Femur (tissue), 1 donor: Measurements from ENCODE around the gene ORAI2.
"Not testable (repeated sequence)": the region's sequence is repeated elsewhere in the genome, so short reads cannot be mapped to it uniquely, and the experiment has no call there.

ENCODE experiments used
- DNase-seq: peaks from one replicate; pipeline ENCODE4 v3.0.0-alpha.2; 2017

The ORAI2 gene

DNA sequence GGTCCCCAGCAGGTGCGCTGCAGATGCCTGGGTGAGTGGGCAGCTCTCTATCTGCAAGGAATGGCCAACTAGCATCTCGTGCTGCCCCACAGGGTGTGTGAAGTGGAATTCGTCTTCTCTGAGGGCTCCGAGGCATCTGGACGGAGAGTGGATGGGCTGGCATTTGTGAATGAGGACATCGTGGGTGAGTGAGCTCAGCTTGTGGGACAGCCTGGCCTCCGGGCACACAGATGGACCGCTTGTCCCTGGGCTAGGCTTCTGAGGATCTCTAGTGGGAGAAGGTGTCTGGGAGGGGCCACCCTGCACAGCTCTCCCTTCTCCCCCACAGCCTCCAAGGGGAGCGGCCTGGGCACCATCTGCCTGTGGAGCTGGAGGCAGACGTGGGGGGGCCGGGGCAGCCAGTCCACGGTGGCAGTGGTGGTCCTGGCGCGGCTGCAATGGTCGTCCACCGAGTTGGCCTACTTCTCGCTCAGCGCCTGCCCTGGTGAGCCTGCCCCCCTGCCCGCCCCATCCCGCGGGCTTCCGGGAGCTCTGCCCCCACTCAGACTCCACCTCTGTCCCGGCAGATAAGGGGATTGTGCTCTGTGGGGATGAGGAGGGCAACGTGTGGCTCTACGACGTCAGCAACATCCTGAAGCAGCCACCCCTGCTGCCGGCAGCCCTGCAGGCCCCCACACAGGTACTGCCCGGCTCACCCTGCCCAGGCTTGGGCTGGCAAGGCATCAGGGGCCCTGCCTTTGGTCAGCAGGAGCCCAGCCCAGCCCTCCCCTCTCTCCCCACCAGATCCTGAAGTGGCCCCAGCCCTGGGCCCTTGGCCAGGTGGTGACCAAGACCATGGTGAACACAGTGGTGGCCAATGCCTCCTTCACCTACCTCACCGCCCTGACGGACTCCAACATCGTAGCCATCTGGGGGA, 39.0 kb downstream of the ORAI2 start:
- peak; percentile 24 for DNase-seq

DNA sequence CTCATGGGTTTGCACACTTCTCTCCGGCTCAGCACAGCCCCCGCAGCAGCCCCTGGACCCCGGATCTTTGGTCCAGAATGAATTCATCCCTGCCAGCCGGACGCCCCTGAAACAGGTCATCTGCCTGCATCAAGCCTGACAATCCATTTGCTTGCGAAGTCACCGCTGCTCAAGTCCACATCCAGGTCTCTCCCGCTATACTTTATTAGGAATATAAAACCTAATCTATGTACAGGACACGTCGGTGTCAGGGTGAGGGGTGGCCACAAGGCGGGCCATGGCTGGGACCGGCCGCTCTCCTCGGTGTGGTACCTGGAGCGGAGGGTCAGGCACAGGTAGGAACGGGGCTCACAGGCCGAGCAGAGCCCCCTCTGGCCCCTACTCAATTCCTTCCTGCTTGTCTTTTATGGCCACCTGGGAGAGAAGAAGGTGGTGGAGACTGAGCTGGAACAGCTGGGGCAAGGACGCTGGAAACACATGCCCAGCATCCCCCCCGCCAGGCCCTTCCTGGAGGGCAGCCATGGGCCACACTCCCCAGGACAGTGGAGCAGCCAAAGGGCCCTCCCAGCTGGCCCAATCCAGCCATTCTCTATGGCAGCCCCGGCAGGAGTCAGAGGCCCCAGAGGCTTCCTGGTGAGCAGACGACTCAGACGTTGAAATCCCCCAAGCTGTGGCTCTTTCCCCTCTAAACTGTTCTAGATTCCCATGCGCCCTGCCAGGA, 40.1 kb downstream of the ORAI2 start:
- DNase-seq = no peak

DNA sequence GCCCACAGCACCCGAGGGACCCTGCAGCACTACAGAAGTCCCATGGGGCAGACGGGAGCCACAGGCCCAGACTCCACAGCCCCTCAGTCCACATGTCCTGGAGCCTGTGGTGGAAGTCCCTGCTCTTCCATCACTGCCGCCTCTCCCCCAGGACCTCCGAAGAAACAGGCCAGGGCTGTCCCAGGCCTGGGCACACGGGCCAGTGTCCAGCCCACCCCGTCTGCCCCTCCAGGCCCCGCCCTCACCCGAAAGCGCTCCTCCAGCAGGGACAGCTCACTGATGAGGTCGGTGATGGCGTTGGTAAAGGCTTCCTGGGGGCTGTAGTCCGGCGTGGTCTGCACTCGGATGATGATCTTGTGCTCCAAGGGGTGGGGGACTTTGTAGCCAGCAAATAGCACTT, 40.7 kb downstream of the ORAI2 start:
- DNase-seq = not testable (repeated sequence)

DNA sequence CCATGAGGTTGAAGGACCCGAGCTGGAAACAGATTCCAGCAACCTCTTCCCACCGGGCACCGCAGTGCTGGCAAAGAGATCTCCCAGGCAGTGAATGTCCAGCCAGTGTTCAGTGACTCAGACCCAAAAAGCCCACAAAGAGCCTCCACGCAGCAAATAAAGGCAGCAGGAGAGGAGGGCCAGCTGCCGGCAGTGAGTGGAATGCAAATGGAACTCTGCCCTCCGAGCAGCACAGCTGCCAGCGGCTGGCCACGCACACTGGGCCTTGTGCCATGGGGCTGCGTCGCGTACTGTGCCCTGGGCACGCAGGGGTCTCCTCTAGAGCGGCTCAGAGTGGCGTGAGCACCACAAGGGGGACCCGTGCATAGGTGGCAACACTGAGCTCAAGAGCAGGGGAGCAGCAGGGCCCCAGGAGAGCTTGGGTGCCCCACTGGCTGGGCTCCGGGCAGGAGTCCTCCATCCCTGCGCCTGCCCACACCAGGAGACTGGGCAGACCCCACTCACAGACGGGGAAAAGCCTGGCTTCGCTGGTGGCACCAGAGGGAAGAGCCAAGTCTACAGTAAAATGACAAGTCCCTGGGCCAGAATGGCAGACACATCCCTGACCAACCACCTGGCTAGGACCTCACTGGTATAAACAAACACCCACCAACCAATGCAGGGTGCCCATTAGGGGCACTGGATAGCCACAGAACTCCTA, 41.5 kb downstream of the ORAI2 start:
- DNase-seq = not testable (repeated sequence)

DNA sequence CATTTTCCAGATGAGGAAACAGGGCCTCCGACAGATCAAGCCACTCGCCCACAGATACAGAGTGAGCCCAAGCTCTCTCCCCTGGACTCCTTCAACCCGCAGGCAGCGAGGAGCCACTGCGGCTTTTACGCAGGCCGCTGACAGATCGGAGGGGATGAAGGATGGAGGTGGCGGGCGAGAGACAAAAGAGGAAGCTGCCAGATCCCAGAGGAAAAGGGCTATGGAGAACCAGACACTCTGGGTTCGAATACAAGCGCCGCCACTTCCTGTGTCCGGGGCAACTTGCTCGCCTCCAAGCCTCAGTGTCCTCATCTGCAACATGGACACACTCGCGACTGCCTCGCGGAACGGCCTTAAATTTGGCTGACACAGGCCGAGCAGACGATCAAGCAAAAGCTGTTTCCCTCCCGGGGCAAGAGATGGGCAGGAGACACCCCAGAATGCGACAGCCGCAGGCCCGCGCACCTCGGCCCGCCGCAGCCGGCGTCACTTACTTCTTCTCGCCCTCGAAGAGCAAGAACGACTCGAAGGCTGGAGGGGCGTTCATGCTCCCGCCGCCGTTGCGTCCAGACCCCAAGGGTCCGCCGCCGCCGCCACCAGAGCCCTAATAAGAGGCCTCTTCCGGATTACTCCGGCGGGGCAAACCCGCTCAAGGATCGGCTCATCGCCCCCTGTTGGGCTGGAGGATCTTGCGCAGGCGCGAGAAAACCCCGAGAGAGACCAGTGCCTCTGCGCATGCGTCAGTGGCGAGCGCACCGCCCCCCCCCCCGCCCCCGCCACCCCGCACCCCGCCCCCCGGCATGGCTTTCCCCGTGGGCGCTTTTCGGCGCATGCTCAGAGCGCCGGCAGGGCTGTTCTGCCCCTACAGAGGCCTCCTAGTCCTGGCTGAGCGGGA, 45.2 kb downstream of the ORAI2 start, which contains the start of gene POLR2J:
POLR2J (minus strand) TSS at position 609 of the 895 bp plus-strand sequence; CDS start at position 547, 62 bp downstream.
- peak; percentile 91 for DNase-seq

DNA sequence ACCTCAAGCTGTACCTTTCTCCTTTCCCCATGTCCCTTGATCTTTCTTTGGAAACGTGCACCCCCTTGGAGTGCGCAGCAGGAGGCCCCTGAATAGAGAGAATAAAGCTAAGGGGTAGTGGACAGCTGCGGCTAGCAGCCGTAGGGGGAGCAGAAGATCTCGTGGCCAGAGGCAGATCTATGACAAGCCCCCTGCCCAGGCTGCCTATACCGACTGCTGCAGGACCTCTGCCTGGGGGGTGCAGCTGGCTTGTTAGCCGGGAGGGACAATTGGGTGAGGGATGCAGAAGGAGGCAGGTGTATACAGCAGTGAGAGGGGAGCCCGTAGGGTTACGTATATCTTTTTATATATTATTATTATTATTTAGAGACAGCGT, 45.8 kb downstream of the ORAI2 start:
- DNase-seq = not testable (repeated sequence)

DNA sequence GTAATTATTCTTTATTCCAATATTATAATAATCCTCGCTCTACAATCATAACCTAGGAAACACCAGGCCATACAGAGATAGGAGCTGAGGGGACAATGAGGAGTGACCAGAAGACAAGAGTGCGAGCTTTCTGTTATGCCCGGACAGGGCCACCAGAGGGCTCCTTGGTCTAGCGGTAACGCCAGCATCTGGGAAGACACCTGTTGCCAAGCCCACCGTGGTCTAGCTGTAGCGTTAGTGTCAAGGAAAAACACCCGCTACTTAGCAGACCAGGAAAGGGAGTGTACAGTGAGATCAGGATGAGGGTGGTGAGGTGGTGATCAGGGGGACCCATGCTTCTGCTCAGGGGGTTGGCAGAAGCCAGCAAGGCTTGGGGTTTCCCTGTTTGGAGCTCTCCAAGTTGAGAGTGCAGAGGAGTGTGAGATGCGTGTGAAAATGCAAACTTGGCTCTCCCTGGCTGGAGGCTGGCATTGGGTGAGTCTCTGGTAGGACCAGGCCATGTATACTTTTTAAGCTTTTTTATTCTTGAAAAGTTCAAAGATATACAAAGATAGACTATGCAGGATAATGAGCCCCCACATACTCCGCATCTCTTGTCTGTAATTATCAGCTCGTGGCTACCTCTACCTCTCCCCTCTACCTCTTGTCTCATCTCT, 46.7 kb downstream of the ORAI2 start:
- not testable (repeated sequence) for DNase-seq

DNA sequence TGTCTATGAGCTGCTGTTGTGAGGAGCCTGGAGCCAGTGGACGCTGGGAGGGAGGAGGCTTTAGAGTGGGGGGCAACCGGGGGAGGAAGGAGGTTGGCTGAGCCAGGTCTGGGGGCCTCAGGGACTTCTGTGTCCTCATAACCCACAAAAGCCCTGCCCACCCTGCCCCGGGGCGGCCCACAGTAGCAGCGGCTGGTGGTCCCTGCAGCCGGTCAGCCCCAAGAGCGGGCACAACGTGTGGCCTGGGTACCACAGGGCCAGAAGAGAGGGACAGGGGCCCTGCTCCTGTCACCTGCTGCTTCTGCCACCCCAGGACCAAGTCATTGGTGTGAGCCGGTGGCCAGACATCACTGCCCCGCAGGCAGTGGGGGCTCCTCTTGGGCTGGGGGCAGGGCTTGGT, 48.6 kb downstream of the ORAI2 start:
- not testable (repeated sequence) for DNase-seq

DNA sequence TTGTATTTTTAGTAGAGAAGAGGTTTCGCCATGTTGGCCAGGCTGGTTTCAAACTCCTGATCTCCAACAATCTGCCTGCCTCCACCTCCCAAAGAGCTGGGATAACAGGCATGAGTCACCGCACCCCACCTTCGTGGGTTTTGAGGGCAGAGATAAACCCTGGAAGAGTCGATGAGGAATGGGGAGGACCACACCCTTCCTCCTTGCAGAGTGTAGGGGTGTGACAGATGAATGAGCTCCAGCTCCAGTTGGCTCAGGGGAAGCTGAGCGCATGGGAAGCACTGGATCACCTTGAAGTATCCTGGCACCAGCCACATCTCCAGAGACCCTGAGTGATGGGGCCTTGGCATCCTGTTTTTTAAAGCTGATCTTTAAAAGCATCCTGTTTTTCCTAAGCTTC, 50.9 kb downstream of the ORAI2 start:
- DNase-seq = not testable (repeated sequence)

DNA sequence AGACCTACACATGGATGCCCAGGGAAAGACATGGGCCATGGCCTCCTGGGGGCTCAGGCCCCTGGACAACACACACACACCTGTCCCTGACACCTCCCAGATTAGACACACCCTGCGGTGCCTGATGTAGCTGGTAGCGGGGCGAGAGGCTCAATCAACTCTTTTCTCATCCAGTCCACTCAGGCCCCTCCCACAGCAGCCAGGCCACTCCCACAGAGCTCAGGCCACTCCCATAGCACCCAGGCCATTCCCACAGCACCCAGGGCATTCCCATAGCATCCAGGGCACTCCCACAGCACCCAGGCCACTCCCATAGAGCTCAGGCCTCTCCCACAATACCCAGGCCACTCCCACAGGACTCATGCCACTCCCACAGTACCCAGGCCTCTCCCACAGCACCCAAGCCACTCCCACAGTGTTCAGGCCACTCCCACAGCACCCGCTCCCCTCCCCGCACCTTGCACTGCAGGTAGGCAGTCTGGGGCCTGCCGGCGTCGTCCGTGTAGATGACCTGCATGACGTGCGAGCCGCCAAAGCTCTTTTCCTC, 57.2 kb downstream of the ORAI2 start:
- DNase-seq = not testable (repeated sequence)

DNA sequence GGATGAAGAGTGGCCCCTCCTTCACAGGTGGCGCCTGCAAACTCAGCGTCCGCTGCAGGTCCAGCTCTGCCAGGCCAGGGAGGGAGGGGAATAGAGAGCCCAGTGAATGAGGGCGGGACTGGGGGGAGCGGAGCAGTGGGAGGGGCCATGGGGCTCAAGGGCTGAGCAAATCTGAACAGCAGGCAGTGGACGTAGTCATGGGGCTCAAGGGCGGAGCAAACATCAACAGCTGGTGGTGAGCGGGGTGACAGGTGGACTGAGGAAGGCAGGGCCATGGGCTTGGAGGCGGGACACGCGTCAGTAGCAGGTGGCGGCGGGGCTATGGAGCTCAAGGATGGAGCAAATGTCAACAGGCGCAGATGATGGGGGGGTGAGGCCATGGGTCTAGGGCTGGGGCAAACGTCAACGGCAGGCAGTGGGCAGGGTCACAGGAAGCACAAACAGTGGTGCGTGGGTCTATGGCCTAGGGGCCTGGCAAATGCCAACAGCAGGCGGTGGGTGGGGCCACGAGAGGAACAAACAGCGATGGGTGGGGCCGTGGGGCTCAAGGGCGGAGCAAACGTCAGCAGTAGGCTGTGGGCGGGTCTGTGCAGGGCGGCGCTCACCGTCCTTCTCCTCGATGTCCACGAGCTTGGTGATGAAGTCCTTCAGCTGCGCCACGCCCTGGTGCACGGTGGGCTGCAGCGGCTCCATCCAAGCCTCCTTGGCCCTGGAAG, 60.0 kb downstream of the ORAI2 start:
- DNase-seq = not testable (repeated sequence)

DNA sequence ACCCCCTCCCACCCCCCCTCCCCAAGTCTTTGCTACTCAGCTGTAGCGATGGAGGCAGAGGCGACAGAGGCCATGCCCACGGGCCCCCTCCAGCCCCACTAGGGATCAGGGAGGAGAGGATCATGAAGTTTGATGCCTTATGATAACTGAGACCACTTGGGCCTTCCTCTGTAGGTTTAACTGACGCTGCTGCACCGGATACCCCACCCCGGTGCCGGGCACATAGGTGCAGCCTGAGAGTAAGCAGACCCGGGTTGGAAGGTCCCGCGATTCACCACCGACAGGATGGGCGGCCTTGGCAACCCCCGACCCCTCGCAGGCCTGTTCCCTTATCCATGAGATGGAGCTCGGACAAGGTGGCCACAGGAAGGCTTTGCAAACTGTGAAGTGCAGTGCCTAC, 60.7 kb downstream of the ORAI2 start:
- not testable (repeated sequence) for DNase-seq

DNA sequence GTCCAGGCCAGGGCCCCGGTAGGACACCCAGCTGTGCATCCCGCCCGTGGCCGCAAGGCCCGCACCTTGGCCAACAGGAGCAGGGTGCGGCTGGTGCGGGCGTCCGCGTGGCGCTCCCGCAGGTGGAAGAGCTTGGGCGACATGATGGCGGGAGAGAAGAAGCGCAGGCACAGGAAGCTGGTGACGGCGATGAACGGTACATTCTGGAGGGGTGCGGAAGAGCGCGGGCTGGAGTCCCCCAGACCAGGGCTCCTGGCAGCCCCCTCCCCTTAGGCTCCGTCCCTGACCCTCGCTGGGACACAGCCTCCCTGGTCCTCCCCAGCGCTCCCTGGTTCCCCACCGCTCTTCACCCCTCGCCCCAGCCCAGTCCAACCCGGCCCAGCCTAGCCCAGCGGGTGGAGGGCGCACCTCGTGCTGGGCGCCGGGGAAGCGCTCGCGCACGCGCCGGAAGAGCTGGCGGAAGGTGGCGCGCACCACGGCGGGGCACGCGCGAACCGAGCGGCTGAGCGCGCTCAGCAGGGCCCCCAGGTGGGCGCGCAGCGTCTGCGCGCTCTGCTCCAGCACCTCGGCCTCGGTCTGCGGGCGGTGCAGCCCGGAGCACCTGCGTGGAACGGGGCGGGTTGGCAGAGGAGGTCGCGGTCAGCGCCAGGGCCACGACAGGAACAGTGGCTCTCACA, 61.2 kb downstream of the ORAI2 start:
- not testable (repeated sequence) for DNase-seq

DNA sequence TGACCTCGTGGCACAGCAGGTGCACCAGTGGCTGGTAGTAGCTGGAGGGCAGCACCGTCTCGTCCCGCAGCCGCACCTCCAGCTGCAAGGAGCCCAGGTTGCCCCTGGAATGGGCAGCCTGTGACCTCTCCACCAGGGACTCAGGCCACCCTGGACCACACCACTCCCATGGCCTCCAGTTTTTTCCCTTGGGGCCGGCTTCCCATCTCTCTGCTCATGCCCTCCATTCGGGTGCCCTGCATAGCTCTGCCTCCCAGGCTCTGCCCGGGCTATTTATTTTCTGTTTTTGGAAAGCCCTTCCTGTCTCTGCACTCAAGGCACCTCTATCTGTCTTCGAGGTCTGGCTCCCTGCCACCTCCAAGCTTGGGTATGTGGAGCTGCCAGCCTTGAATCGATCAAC, 63.5 kb downstream of the ORAI2 start:
- DNase-seq = peak; percentile 8

DNA sequence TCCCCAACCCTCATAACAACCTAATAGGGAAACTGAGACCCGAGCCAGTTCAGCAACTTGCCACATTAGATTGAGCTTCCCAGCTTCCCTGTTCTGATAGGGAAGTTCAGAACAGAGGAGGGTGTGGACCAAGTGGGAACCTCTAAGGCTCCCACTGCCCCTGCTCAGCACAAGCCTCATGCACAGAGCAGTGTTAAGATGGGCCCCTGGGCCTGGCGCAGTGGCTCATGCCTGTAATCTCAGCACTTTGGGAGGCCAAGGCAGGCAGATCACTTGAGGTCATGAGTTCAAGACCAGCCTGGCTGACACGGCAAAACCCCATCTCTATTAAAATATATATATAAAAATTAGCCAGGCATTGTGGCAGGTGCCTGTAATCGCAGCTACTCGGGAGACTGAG, 63.9 kb downstream of the ORAI2 start:
- DNase-seq = not testable (repeated sequence)

DNA sequence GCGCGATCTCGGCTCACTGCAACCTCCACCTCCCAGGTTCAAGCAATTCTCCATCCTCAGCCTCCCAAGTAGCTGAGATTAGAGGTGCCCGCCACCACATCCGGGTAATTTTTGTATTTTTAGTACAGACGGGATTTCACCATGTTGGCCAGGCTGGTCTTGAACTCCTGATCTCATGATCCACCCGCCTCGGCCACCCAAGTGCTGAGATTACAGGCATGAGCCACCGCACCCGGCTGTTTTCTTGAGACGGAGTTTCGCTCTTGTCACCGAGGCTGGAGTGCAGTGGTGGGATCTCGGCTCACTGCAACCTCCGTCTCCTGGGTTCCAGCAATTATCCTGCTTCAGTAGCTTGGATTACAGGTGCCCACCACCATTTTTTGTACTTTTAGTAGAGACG, 64.9 kb downstream of the ORAI2 start:
- DNase-seq = not testable (repeated sequence)

DNA sequence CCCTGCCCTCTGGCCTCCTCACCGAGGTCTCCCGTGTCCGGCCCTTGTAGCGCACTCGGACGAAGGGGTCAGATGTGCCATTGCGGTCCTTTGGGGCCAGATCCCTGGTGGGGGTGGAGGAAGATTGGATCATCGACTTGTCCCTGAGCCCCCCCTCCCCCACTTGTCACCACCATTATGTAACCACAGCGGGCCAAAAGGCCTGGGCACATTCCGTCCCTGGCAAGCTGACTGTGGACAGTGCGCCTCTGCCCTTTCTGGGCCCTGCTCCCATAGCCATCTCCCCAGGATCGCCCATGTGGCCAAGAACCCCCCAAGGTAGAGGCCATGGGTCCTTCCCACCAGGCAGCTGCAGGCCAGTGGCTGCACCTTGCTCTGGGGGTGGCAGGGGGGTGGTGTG, 69.8 kb downstream of the ORAI2 start:
- not testable (repeated sequence) for DNase-seq

DNA sequence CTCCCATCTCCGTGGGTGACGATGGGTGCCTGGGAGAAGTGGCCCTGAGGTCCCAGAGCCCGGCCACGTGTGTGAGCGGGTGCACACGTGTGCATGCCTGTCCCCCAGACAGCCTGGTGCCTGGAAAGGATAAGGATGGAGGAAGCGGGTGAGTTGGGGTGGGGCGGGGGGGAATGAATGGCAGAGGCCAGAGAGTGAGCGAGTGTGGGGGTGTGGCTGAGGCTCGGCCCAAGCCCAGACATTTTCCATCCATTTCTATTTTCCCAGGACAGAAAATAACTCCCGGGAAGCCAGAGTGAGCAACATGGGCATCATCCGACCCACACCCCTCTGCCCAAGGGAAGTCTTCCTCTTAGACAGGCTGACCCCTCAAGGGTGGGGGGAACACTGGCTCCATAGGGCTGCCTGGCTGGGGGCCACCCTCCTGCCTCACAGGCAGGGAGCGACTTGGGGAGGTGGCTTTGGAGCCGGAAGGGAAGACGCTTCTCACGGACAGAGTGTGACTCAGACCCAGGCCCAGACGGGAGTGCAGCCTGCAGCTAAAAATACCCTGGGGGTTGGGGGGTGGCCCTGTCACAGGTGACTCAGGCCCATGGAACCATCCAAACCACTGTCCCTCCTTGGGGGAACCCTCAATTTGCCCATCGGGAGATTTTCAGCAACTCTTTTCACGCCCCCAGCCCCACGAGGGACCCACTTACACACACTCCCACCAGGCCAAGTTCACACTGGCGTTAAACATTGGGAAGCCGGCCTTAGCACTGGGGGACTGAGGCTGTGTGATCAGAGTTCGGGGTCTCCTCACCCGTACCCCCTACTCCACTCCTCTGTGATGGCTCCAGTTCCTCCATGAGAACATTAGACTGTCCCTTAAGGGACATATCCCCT, 72.2 kb downstream of the ORAI2 start:
- DNase-seq = not testable (repeated sequence)
